Right atrium auricular region (tissue), 2 donors: ENCODE measurements around the gene SLC25A52. TPM values are rescaled to one million over a fixed set of nuclear protein-coding genes. Genes with fewer than 3 reads are reported as not detected.

Experiments
- DNase-seq: peaks from one replicate; pipeline ENCODE4 v3.0.0-alpha.2; 2019; ENCODE audit warnings: low spot score
- H3K27ac ChIP-seq, 2 donors: fragments of 200-600 bp; sonication (generic); 1 replicate in 1 of 2; 2 replicates in 1 of 2; pipeline ENCODE4 v1.5.1; 2016 to 2019
- H3K27me3 ChIP-seq, 2 donors: fragments of 200-600 bp; sonication (generic); one replicate each; pipeline versions ENCODE4 v1.5.1 to v1.6.0; 2017 to 2019
- H3K36me3 ChIP-seq: fragments of 200-600 bp; sonication (generic); one replicate; pipeline ENCODE4 v1.5.1; 2016
- H3K4me1 ChIP-seq, 2 donors: fragments of 200-600 bp; sonication (generic); one replicate each; pipeline versions ENCODE4 v1.5.1 to v1.6.0; 2017 to 2019
- H3K4me3 ChIP-seq, 2 donors: fragments of 200-600 bp; sonication (generic); 1 replicate in 1 of 2; 2 replicates in 1 of 2; pipeline ENCODE4 v1.5.1; 2017 to 2019; ENCODE audit warnings: mild to moderate bottlenecking in 1 of 2, moderate library complexity in 1 of 2
- H3K9me3 ChIP-seq, 2 donors: fragments of 200-600 bp; sonication (generic); one replicate each; pipeline ENCODE4 v1.5.1; 2019
- total RNA-seq, 2 donors: library from RNA; depleted of rRNA; stranded (reverse); fragments of >200 nt; gene quantifications; one replicate each; pipeline ENCODE4 v1.1.0, GENCODE V29; 2016
- TF ChIP-seq, protein P1 (sequence below), 2 donors: fragments of 200-600 bp; sonication (generic); IDR thresholded peaks; one replicate each; pipeline ENCODE4 v1.5.1; 2019; ENCODE audit warnings: antibody characterized with exemption in 2 of 2

Gene SLC25A52
- total RNA-seq, 2 donors from 2014 or later = not detected

DNA sequence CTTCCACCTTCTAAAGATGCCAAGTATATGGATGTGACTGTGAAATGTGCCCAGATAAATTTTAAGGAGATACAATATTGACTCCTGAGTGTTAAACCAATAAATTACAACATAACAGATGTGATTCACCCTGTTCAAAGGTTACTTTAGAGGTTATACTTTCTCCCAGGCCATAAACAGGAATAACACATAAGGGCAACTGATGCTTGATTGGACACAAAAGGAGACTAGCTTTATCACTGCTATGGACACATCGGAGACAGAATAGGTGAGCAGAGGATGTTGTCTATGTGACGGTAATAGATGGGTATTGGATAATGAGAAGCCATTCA lies 31.9 kb upstream of the SLC25A52 start:
- Histone ChIP-seq H3K27me3 (no peaks in the 10 kb centered on the region), H3K36me3 (no peaks in the 10 kb centered on the region), H3K9me3 (no peaks in the 10 kb centered on the region), H3K4me1 (no peaks in the 10 kb centered on the region), H3K27ac (no peak overlapping the region), H3K4me3 (no peak overlapping the region)
- no peak for DNase-seq
- TF ChIP-seq, protein P1, sequence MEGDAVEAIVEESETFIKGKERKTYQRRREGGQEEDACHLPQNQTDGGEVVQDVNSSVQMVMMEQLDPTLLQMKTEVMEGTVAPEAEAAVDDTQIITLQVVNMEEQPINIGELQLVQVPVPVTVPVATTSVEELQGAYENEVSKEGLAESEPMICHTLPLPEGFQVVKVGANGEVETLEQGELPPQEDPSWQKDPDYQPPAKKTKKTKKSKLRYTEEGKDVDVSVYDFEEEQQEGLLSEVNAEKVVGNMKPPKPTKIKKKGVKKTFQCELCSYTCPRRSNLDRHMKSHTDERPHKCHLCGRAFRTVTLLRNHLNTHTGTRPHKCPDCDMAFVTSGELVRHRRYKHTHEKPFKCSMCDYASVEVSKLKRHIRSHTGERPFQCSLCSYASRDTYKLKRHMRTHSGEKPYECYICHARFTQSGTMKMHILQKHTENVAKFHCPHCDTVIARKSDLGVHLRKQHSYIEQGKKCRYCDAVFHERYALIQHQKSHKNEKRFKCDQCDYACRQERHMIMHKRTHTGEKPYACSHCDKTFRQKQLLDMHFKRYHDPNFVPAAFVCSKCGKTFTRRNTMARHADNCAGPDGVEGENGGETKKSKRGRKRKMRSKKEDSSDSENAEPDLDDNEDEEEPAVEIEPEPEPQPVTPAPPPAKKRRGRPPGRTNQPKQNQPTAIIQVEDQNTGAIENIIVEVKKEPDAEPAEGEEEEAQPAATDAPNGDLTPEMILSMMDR (IDR thresholded peaks at IDR 0.05) = no peak

DNA sequence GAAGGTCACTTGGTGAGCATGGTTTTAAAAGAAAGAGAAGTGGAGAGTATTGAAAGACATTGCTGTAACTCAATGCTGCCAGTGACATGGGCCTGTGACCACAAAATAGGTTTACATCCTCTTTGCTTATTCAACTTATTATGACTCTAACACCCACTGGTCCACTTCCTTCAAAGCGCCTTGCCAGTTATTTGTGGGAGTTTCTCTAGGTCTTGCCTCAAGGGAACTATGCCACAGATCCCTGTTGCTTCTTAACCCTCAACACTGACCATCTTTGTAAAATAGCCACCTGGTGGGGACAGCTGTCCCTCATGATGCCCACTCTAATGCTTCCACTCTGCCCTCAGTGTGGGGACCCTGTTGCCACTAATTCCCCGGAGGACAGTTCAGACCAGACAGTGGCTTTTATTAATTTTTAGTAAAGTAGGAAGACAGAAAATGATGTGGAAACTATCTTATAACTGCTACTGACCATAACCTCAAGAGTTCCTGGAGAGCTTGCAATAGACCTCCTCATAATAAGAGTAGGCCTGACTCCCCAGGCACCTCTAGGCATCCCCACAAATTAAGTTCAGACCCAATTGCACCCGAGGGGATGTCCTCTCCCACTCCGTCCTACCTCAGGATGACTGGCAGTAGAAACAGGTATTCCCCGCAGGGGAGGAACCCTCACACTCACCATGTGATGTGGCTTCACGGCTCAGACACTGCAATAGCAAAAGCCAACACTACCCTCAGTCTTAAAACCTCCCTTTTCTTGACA lies 31.3 kb upstream of the SLC25A52 start:
- H3K4me1 ChIP-seq = no peaks in the 10 kb centered on the region
- no peak overlapping the region for H3K27ac ChIP-seq
- H3K9me3 ChIP-seq = no peaks in the 10 kb centered on the region
- no peaks in the 10 kb centered on the region for H3K27me3 ChIP-seq
- TF ChIP-seq, protein P1 (IDR thresholded peaks at IDR 0.05) = no peak
- H3K36me3 ChIP-seq = no peaks in the 10 kb centered on the region
- H3K4me3 ChIP-seq = no peak overlapping the region
- no peak for DNase-seq

DNA sequence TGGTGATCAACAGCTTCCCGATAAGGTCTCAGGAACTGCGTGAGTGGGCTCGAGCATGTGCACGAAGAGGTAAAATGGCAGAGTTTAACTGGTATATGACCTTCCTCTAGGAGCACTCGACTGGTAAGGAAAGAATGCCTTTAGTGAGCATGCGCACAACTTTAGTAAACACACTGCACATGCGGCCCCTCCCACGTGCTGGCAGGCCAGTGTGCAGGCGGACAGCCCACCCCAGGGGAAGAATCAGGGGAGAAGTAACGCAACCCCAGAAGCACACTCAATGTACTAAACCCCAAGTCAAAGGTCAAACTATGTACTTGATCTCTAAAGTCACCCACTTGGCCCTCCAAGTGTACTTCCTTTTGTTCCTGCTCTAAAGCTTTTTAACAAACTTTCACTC lies 28.7 kb upstream of the SLC25A52 start:
- Histone ChIP-seq H3K27me3 (no peaks in the 10 kb centered on the region), H3K27ac (no peak overlapping the region), H3K4me1 (no peaks in the 10 kb centered on the region), H3K36me3 (no peaks in the 10 kb centered on the region), H3K4me3 (no peak overlapping the region), H3K9me3 (no peaks in the 10 kb centered on the region)
- no peak for DNase-seq
- TF ChIP-seq, protein P1 (IDR thresholded peaks at IDR 0.05) = no peak

DNA sequence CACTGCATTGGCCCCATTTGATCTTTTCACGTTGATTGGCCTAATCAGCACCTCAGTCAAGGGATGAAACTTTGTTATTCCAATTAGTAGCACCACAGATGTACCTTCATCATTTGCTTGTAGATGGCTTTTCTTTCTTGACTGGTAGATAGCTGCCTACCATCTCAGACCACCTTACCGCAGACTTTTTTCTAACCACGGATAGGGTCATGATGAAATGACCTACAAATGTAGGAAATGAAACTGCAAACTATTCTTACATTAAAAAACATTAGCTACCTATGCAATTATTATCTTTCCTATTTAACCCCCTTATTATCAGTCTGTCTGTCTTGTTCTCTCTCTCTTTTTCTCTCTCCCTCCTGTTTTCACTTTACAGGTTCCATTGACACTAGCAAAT lies 22.4 kb upstream of the SLC25A52 start:
- Histone ChIP-seq H3K36me3 (no peaks in the 10 kb centered on the region), H3K4me1 (no peaks in the 10 kb centered on the region), H3K4me3 (no peak overlapping the region), H3K9me3 (peaks cover 0 to 9% of the 10 kb centered on the region in 2 donors), H3K27ac (no peak overlapping the region), H3K27me3 (no peaks in the 10 kb centered on the region)
- TF ChIP-seq, protein P1 (IDR thresholded peaks at IDR 0.05) = no peak
- DNase-seq = no peak

DNA sequence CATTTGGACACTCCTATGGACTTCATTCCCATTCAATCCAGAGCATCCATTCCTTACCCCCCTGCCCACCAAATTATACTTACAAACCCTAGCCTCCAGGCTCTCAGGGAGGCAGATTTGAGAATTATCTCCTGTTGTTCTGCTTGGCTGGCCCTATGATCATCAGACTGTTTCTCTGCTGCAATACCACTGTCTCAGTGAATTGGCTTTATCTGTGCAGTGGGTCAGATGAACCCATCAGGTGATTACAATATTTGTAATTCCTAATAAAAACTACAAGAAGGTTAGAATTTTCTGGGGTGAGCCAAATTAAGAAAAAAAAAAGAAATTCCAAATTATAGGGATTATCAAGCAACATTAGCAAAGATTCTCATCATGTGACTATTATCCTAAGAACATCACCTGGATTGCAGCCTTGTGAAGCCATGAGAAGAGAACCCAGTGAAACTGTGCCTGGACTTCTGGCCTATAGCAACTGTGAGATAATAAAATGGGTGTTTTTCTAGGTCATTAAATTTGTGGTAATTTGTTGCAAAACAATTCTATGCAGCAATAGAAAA lies 17.8 kb upstream of the SLC25A52 start:
- DNase-seq = no peak

More for the DNA sequence above, 17.8 kb upstream of the SLC25A52 start:
- Histone ChIP-seq H3K27me3 (no peaks in the 10 kb centered on the region), H3K36me3 (no peaks in the 10 kb centered on the region), H3K4me1 (no peaks in the 10 kb centered on the region), H3K27ac (no peak overlapping the region), H3K4me3 (no peak overlapping the region), H3K9me3 (peaks cover 0 to 14% of the 10 kb centered on the region in 2 donors)
- TF ChIP-seq, protein P1 (IDR thresholded peaks at IDR 0.05) = no peak
